MCF 10A (cell line): ENCODE results near the gene AIP. TPM values are rescaled to one million over a fixed set of nuclear protein-coding genes. Genes with fewer than 3 reads are reported as not detected.

Source experiments
- Bru-seq: library from RNA; stranded (reverse); fragments of 400-500 nt; gene quantifications from one replicate; lab custom pipeline; 2021; lab: Mats Ljungman, UMichigan
- BruChase-seq, 2 experiments: library from RNA; stranded (reverse); fragments of 400-500 nt; gene quantifications; one replicate each; lab custom pipeline; 2021; lab: Mats Ljungman, UMichigan
- BruUV-seq: library from RNA; stranded (reverse); fragments of 400-500 nt; replicated peaks from 2 replicates; lab custom pipeline; 2021; lab: Mats Ljungman, UMichigan
- CTCF ChIA-PET: fragments of 300-600 bp; sonication (Branson Sonifier 250); formaldehyde crosslinking; extraction: SDS; loops from one replicate; lab custom pipeline; 2021; ENCODE audit warnings: antibody characterized with exemption, inconsistent platforms; lab: Yijun Ruan, JAX
- POLR2A ChIA-PET: fragments of 300-600, 350-650 bp; sonication (Branson Sonifier 250); formaldehyde crosslinking; extraction: SDS; loops from one replicate; lab custom pipeline; 2020; ENCODE audit warnings: antibody characterized with exemption, inconsistent platforms; lab: Yijun Ruan, JAX
- DNase-seq: peaks from one replicate; pipeline ENCODE4 v3.0.0-alpha.2; 2018; ENCODE audit not compliant: unreplicated experiment
- H3K27ac Mint-ChIP-seq: one replicate; pipeline ENCODE4 v1.8.0; 2022; ENCODE audit warnings: mild to moderate bottlenecking, low read depth, mixed read lengths; ENCODE audit not compliant: unreplicated experiment
- H3K27me3 Mint-ChIP-seq: one replicate; pipeline ENCODE4 v1.8.0; 2022; ENCODE audit warnings: mixed read lengths; ENCODE audit not compliant: insufficient read depth, unreplicated experiment
- H3K36me3 Mint-ChIP-seq: one replicate; pipeline ENCODE4 v1.8.0; 2022; ENCODE audit warnings: mild to moderate bottlenecking, moderate library complexity, mixed read lengths; ENCODE audit not compliant: insufficient read depth, unreplicated experiment
- H3K4me1 Mint-ChIP-seq: one replicate; pipeline ENCODE4 v1.8.0; 2022; ENCODE audit warnings: mixed read lengths; ENCODE audit not compliant: insufficient read depth, unreplicated experiment
- H3K4me3 Mint-ChIP-seq: one replicate; pipeline ENCODE4 v1.8.0; 2022; ENCODE audit warnings: mild to moderate bottlenecking, moderate library complexity, mixed read lengths; ENCODE audit not compliant: unreplicated experiment
- H3K9me3 Mint-ChIP-seq: one replicate; pipeline ENCODE4 v1.8.0; 2022; ENCODE audit warnings: mixed read lengths; ENCODE audit not compliant: unreplicated experiment
- intact Hi-C: fragments of 100-400 bp; cut with micrococcal nuclease; formaldehyde crosslinking; loops from 2 replicates; pipeline ENCODE4 v1.14.1; 2022
- long read RNA-seq: library from polyadenylated mRNA; stranded (forward); transcript quantifications from one replicate; pipeline ENCODE4 v2.0.0, GENCODE V29; 2022
- total RNA-seq: library from RNA; stranded (reverse); gene quantifications from 2 replicates; pipeline ENCODE4 v1.2.3, GENCODE V29; 2022
- TF ChIP-seq, protein P1 (sequence below): fragments of 200-600 bp; IDR thresholded peaks from one replicate; pipeline ENCODE4 v1.8.0; 2022; ENCODE audit warnings: antibody characterized with exemption, mild to moderate bottlenecking; ENCODE audit not compliant: unreplicated experiment

The AIP gene
- total RNA-seq (28.7 and 30.5 TPM in 2 replicates), Bru-seq, nascent RNA (percentile 58 among the genes with signal in this experiment), BruChase-seq, experiment 1, labeled RNA remaining after a 6-hour chase (percentile 67 among the genes with signal in this experiment), BruChase-seq, experiment 2, labeled RNA remaining after a 2-hour chase (percentile 53 among the genes with signal in this experiment)
- long read RNA-seq, transcript AIP-201 (6 exons, 1,221 nt), result major isoform, 59 of 66 reads
- long read RNA-seq, partial matches to known transcripts, result 4 of 66 reads
- long read RNA-seq, other reads (novel, unspliced or antisense), result 3 of 66 reads

DNA sequence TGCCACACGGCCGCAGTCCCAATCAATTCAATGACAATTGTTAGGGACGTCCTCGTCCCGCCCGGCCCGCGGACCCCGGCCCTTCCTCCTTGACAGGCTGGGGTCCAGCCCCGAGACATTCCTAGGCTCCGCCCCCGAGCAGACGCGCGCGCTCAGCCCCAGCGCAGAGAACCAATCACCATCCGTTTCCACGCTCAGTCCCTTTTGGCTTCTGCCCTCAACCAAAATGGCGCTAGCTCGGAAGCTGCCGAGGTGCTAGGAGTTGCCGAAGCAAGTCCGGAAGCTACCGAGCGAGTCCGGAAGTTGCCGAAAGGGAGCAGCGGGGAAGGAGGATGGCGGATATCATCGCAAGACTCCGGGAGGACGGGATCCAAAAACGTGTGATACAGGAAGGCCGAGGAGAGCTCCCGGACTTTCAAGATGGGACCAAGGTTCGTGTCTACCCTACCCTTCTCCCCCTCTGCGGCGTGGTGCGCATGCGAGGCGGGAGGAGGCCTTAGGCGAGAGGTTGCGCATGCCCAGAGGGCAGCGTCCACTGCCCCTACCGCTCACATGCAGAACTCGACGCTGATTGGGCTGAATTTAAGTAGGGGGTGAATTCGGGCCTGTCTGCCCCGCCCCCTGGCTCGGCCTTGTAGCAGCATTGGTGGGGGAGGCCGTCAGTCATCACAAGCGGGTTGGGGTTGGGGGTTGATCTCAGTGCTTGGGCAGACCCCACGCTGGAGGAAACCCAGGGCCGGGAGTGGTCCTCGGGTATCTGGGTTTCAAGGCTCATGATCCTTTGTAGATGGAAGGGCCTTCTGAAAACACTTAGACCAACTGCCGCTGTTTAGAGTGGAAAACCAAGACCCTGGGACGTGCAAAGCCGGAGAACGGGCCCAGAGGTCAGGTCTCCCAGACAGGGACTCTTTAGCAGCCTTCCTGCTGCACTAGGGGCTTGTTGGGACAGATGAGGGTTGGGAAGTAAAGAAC lies at the start of gene AIP:
Gene AIP, plus strand, starts transcription at position 200 of the 972 bp plus-strand sequence. Its CDS starts 133 bp downstream, at position 333.
- TSS peak; percentile 72 for BruUV-seq
- Mint-ChIP-seq H3K27me3 (no peaks in the 10 kb centered on the region), H3K4me1 (peaks cover 36% of the 10 kb centered on the region), H3K4me3 (peak within 1 kb of the TSS; percentile 90), H3K9me3 (no peaks in the 10 kb centered on the region), H3K36me3 (peaks cover 31% of the 10 kb centered on the region), H3K27ac (peak within 1 kb of the TSS; percentile 99)
- TF ChIP-seq, protein P1, sequence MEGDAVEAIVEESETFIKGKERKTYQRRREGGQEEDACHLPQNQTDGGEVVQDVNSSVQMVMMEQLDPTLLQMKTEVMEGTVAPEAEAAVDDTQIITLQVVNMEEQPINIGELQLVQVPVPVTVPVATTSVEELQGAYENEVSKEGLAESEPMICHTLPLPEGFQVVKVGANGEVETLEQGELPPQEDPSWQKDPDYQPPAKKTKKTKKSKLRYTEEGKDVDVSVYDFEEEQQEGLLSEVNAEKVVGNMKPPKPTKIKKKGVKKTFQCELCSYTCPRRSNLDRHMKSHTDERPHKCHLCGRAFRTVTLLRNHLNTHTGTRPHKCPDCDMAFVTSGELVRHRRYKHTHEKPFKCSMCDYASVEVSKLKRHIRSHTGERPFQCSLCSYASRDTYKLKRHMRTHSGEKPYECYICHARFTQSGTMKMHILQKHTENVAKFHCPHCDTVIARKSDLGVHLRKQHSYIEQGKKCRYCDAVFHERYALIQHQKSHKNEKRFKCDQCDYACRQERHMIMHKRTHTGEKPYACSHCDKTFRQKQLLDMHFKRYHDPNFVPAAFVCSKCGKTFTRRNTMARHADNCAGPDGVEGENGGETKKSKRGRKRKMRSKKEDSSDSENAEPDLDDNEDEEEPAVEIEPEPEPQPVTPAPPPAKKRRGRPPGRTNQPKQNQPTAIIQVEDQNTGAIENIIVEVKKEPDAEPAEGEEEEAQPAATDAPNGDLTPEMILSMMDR, result peak; percentile 15
- ChIA-PET CTCF (interaction anchor here (0.6 to 0.9 kb wide), 4 partner anchors 13 to 222 kb away, joined by 3 to 5 read pairs (median 3); no protein-coding TSS in a partner anchor), POLR2A (interaction anchor here (0.6 to 2.1 kb wide), 14 partner anchors 8 to 1365 kb away, joined by 3 to 11 read pairs (median 4); partner anchors contain the start of genes PITPNM1, RAD9A, RPS6KB2 and TMEM134)
- intact Hi-C loops, result loop anchor here (1.0 kb wide), 1 partner anchor 23 kb away; no protein-coding TSS in a partner anchor
- DNase-seq, result peak; percentile 98

DNA sequence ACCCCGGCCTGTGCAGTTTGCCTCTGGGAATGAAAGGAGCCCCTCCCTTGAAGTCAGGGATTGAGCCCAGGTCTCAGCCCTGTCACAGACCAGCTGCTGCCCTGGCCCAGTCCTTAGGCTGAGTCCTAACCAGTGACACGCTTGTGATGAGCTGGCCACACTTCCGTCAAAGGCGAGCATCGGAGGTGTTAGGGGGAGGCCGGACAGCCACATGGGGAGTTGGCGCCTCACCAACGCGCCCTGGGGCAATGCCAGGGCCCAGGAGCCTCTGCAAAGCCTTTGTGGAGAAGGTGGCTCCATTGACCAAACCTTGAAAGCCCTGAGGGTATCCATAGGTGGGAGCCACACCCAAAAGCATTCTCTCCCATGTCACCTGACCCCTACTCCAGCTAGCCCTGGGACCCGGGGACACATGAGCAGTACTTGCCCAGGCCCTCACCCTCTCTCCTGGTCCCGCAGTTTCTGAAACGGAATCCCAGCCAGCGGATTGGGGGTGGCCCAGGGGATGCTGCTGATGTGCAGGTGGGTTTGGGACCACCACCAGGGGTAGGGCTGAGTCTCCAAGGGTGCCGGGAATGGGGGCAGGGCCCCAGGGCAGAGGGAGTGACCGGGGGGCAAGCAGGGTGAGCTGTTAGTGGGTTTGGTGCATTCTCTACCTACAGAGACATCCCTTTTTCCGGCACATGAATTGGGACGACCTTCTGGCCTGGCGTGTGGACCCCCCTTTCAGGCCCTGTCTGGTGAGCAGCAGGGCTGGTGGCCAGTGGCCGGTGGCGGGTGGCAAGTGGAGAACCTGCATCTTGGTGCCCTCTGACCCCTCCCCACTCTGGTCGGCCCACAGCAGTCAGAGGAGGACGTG lies 49.1 kb upstream of the AIP start:
- H3K4me1 Mint-ChIP-seq, result no peaks in the 10 kb centered on the region
- no peak overlapping the region for H3K27ac Mint-ChIP-seq
- H3K4me3 Mint-ChIP-seq, result no peak overlapping the region
- H3K36me3 Mint-ChIP-seq, result peaks cover 59% of the 10 kb centered on the region
- CTCF ChIA-PET, result no interaction called here
- POLR2A ChIA-PET, result interaction anchor here (0.6 to 1.7 kb wide), 3 partner anchors 13 to 33 kb away, joined by 3 to 4 read pairs (median 3); partner anchors contain the start of gene PPP1CA
- no peaks in the 10 kb centered on the region for H3K27me3 Mint-ChIP-seq
- no peak for DNase-seq
- no TSS peak for BruUV-seq
- H3K9me3 Mint-ChIP-seq, result no peaks in the 10 kb centered on the region
- TF ChIP-seq, protein P1, result no peak
- intact Hi-C loops, result no loop called here

DNA sequence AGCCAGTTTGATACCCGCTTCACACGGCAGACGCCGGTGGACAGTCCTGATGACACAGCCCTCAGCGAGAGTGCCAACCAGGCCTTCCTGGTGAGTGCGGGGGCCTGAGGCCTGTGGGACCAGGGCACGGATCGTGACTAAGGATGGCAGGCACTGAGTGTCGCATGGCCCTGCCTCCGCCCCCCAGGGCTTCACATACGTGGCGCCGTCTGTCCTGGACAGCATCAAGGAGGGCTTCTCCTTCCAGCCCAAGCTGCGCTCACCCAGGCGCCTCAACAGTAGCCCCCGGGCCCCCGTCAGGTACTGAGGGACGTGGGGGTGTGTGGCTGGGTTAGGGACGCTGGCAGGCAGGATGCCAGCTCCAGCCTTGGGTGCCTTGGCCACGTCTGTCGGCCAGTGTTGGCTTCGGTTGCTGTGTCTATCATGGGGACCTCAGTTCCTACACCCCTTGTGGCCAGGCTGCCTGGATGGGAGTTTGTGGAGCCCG lies 48.4 kb upstream of the AIP start:
- H3K4me3 Mint-ChIP-seq, result no peak overlapping the region
- POLR2A ChIA-PET, result no interaction called here
- intact Hi-C loops, result no loop called here
- TF ChIP-seq, protein P1, result no peak
- no peak for DNase-seq
- H3K27ac Mint-ChIP-seq, result no peak overlapping the region
- H3K36me3 Mint-ChIP-seq, result peaks cover 60% of the 10 kb centered on the region
- H3K4me1 Mint-ChIP-seq, result peaks cover 5% of the 10 kb centered on the region
- H3K27me3 Mint-ChIP-seq, result no peaks in the 10 kb centered on the region
- CTCF ChIA-PET, result no interaction called here
- no peaks in the 10 kb centered on the region for H3K9me3 Mint-ChIP-seq
- BruUV-seq, result no TSS peak
